BJ (cell line): ENCODE data around the gene ARHGAP4. TPM values are rescaled to one million over a fixed set of nuclear protein-coding genes. Genes with fewer than 3 reads are reported as not detected.

Source experiments
- CTCF ChIA-PET: fragments of 350-600 bp; formaldehyde crosslinking; extraction: SDS; loops from one replicate; lab custom pipeline; 2021; ENCODE audit warnings: antibody characterized with exemption, inconsistent platforms; lab: Yijun Ruan, JAX
- POLR2A ChIA-PET: fragments of 300-600 bp; sonication (Branson Sonifier 250); formaldehyde crosslinking; extraction: SDS; loops from one replicate; lab custom pipeline; 2021; ENCODE audit warnings: antibody characterized with exemption; lab: Charles Lee
- DNase-seq: peaks from one replicate; pipeline ENCODE4 v3.0.0-alpha.2; 2011; ENCODE audit warnings: low read depth
- H3K27me3 ChIP-seq: 2 replicates; pipeline ENCODE4 v1.6.0; 2011; ENCODE audit warnings: low read length; ENCODE audit not compliant: control insufficient read depth, insufficient read depth
- H3K36me3 ChIP-seq: 2 replicates; pipeline ENCODE4 v1.5.1; 2011; ENCODE audit warnings: low read length; ENCODE audit not compliant: control insufficient read depth, insufficient read depth
- H3K4me3 ChIP-seq: 2 replicates; pipeline ENCODE4 v1.5.1; 2011; ENCODE audit warnings: low read depth, mild to moderate bottlenecking, control low read depth, low read length
- polyA plus RNA-seq: library from polyadenylated mRNA; depleted of rRNA; stranded (reverse); fragments of >200 nt; gene quantifications from 2 replicates; pipeline ENCODE4 v1.2.3, GENCODE V29; 2011
- TF ChIP-seq, protein P1 (sequence below): IDR thresholded peaks from 2 replicates; pipeline ENCODE4 v1.5.1; 2011; ENCODE audit warnings: low read depth, mild to moderate bottlenecking, control low read depth, inconsistent platforms, low read length, moderate library complexity; ENCODE audit not compliant: insufficient read depth

Gene ARHGAP4
- polyA plus RNA-seq, 1 experiment = 0.82 TPM

GRCh38 chrX:153926858-153927671, 1.0 kb upstream of the ARHGAP4 start:
- H3K36me3 ChIP-seq = peaks cover 8% of the 10 kb centered on the region
- POLR2A ChIA-PET = no interaction called here
- H3K27me3 ChIP-seq = no peaks in the 10 kb centered on the region
- no peak for DNase-seq
- H3K4me3 ChIP-seq = peak overlapping the region; percentile 54
- CTCF ChIA-PET = interaction anchor here (0.9 to 3.2 kb wide), 4 partner anchors 14 to 163 kb away, joined by 3 to 23 read pairs (median 4); partner anchors contain the start of gene PLXNB3
- TF ChIP-seq, protein P1, sequence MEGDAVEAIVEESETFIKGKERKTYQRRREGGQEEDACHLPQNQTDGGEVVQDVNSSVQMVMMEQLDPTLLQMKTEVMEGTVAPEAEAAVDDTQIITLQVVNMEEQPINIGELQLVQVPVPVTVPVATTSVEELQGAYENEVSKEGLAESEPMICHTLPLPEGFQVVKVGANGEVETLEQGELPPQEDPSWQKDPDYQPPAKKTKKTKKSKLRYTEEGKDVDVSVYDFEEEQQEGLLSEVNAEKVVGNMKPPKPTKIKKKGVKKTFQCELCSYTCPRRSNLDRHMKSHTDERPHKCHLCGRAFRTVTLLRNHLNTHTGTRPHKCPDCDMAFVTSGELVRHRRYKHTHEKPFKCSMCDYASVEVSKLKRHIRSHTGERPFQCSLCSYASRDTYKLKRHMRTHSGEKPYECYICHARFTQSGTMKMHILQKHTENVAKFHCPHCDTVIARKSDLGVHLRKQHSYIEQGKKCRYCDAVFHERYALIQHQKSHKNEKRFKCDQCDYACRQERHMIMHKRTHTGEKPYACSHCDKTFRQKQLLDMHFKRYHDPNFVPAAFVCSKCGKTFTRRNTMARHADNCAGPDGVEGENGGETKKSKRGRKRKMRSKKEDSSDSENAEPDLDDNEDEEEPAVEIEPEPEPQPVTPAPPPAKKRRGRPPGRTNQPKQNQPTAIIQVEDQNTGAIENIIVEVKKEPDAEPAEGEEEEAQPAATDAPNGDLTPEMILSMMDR = no peak

DNA sequence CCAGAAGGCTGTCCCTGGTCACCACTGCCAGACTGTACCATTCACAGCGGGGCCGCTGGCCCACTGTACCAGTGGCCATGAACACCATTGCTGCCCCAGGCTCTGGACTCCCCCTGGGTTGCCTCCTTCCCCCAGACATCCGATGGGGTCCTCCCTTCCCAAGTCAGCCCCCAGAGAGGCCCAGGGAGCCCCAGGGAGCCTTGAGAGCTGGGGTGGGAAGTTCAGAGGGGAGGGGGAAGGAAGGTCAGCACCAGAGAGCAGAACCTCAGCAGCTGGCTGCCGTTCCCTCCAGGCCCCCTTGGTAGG, 441 bp upstream of the ARHGAP4 start:
- POLR2A ChIA-PET = no interaction called here
- DNase-seq = no peak
- H3K4me3 ChIP-seq = no peak overlapping the region
- CTCF ChIA-PET = interaction anchor here (0.9 to 3.2 kb wide), 3 partner anchors 14 to 21 kb away, joined by 4 to 23 read pairs (median 4); no protein-coding TSS in a partner anchor
- H3K27me3 ChIP-seq = no peaks in the 10 kb centered on the region
- H3K36me3 ChIP-seq = peaks cover 6% of the 10 kb centered on the region
- TF ChIP-seq, protein P1 = no peak

- no peaks in the 10 kb centered on the region for H3K27me3 ChIP-seq
- TF ChIP-seq, protein P1 = no peak
- no peak for DNase-seq
- ChIA-PET CTCF (interaction anchor here (1.9 to 3.2 kb wide), 2 partner anchors 22 to 161 kb away, joined by 6 to 23 read pairs; partner anchors contain the start of gene PLXNB3), POLR2A (no interaction called here)
- H3K4me3 ChIP-seq = no peak overlapping the region
- peaks cover 3% of the 10 kb centered on the region for H3K36me3 ChIP-seq
These were observed 701 bp downstream of the ARHGAP4 start for GRCh38 chrX:153925387-153925738.

DNA sequence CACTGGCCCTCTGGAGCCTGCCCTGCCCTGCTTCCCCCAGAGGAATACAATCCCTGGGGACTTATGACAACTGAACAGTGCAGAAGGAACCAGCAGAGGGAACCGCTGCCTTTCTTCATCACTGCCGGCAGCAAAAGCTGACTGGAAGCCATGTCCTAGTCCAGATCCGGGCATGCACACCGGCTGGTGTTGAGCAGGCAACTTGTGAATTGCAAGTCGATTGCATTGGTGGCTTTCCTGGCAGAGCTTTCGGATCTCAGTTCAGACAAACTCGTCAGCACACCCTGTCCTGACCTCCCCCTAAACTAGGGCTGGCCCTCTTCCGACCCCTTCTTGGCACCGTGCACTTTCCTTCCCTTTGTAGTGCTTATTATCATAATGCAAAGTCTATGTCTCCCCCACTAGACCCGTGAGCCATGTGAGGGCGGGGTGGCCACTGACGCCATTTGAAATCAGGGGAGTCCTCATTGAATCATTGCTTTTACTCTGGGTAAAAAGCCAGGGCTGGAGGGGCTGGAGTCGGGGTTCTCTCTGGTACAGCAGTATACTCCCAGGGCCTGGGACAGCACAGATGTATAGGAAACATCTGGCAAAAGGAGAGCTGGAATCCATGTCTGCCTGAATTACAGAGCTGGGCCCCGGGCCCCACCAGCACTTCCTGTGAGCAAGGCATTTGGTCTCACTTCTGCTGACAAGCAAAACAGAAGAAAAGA, 1.8 kb downstream of the ARHGAP4 start:
- H3K4me3 ChIP-seq = no peak overlapping the region
- DNase-seq = no peak
- no peaks in the 10 kb centered on the region for H3K36me3 ChIP-seq
- CTCF ChIA-PET = interaction anchor here (1.9 to 3.2 kb wide), 2 partner anchors 23 to 160 kb away, joined by 6 to 23 read pairs; partner anchors contain the start of gene PLXNB3
- POLR2A ChIA-PET = no interaction called here
- TF ChIP-seq, protein P1 = peak; percentile 30
- H3K27me3 ChIP-seq = no peaks in the 10 kb centered on the region
